ENCODE results near the gene STAMBPL1. TPM values are rescaled to one million over a fixed set of nuclear protein-coding genes. Genes with fewer than 3 reads are reported as not detected.
A peak's percentile ranks its signal among the peaks of the same experiment; 100 is the strongest.
"Not testable (repeated sequence)": the region's sequence is repeated elsewhere in the genome, so short reads cannot be mapped to it uniquely, and the experiment has no call there.

The STAMBPL1 gene
- total RNA-seq, 2 donors from 2014 or later = 15.7 to 57.0 TPM

DNA sequence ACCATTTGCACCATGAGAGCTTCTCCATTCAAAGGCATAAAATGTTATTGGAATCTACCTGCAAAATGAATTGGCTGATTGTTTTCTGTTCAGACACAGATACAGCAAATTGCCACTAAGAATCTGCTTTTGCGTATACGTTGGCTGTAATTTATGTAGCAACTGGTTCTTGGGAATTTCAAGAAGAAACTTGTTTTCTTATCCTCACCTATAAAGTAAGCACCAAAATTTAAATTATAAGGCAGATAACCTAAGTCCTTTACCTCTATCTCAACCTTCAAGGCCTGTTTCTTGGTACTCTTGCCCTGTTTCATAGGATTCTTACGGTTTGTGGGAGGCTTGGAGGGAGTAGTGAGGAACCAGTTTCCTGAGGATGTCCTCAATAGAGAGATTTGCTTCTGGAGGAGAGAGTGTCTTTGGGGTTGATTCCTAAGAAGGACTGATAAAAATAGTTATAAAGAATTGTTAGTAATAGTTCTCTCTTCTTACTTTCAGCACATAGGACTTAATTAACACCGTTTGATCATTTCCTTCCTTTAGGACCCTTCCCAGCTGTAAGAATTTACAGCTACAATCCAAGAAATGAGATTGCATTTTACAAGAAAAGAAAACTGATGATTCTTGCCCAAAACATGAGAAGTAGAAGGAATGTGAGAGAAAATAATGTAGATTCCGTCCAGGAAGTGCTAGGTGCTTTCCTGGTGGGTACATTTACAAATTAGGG, 2.0 kb downstream of the STAMBPL1 start:
- ATAC-seq (no peak), DNase-seq (ENCODE audit: low spot score in 2 of 2) (no peak)
- peak overlapping the region; percentile 92 to 93 for H3K27ac Mint-ChIP-seq
- no peaks in the 10 kb centered on the region for H3K9me3 Mint-ChIP-seq
- peaks cover 23% of the 10 kb centered on the region in 2 donors for H3K36me3 Mint-ChIP-seq

- not testable (repeated sequence) for DNase-seq (ENCODE audit: low spot score in 2 of 2); ATAC-seq; H3K9me3 Mint-ChIP-seq
- H3K36me3 Mint-ChIP-seq = peaks cover 21 to 23% of the 10 kb centered on the region in 2 donors
- H3K27ac Mint-ChIP-seq = peak overlapping the region in 1 of 2 donors; percentile 92
These were observed 2.8 kb downstream of the STAMBPL1 start for GRCh38 chr10:88882646-88883447.

- peak overlapping the region; percentile 7 to 92 for H3K27ac Mint-ChIP-seq
- H3K9me3 Mint-ChIP-seq = no peaks in the 10 kb centered on the region
- peaks cover 21 to 23% of the 10 kb centered on the region in 2 donors for H3K36me3 Mint-ChIP-seq
- no peak for ATAC-seq
- DNase-seq (ENCODE audit: low spot score in 2 of 2) = no peak
These were observed 3.4 kb downstream of the STAMBPL1 start for GRCh38 chr10:88883448-88883809.

DNA sequence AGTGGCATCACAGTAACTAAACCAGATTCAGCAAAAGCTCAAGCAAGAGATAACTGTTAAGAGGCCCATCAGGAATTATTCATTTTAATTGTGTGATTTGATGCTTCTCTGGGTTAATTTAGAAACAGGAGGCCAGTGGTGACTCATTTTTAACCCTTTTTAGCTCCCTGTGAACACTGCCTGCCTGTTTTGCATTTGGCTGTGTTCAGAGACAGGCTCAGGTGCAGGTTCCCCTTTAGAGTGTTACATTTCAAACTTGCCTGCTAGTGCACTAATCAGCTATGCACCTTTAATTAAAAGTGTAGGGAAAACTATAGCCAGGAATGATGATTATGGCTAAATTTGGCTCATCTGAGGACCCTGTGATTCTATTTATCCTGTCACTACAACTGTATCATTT, 6.5 kb downstream of the STAMBPL1 start:
- Mint-ChIP-seq H3K36me3 (peaks cover 8 to 16% of the 10 kb centered on the region in 2 donors), H3K27ac (no peak overlapping the region), H3K9me3 (no peaks in the 10 kb centered on the region)
- DNase-seq (ENCODE audit: low spot score in 2 of 2) (no peak), ATAC-seq (peak; percentile 69 to 93)

- DNase-seq (ENCODE audit: low spot score in 2 of 2) = no peak
- no peaks in the 10 kb centered on the region for H3K9me3 Mint-ChIP-seq
- no peak overlapping the region for H3K27ac Mint-ChIP-seq
- H3K36me3 Mint-ChIP-seq = no peaks in the 10 kb centered on the region
- ATAC-seq = no peak
These were observed 8.9 kb downstream of the STAMBPL1 start for GRCh38 chr10:88888810-88889445.

- H3K27ac Mint-ChIP-seq = no peak overlapping the region
These were observed 9.7 kb downstream of the STAMBPL1 start for GRCh38 chr10:88889559-88890337.

DNA sequence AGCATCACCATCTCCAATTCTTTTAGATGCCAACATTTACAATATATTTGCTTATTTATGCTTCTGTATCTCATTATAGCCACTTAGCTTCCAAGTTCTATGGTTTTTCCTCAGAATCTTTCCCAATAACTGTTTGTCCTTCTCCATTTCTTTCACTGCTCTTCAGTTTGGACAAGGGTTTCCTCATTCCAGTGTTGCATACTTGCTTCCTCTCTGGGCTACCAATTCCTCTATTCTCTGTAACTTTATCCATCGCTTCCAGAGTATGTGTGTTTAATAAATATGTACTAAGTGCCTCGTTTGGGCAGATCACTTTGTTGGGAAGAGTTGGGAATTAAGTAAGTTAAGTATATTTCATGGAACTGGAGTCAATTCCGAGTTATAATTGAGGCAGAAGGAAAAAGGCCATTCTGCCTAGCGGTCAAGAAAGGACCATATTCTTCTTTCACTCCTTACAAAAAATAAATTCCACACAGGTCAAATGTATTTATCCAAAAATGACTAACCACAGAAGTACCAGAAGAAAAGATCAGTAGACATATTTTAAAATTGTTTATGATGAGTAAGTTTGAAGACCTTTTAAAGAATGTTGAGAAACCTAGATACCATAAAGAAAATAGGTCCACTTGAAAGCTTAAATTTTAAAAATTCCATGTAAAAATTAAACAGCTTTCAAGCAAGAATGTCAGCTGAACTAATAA, 10.8 kb downstream of the STAMBPL1 start:
- peaks cover 0 to 8% of the 10 kb centered on the region in 2 donors for H3K36me3 Mint-ChIP-seq
- no peak overlapping the region for H3K27ac Mint-ChIP-seq
- DNase-seq (ENCODE audit: low spot score in 2 of 2) (no peak), ATAC-seq (no peak)
- H3K9me3 Mint-ChIP-seq = no peaks in the 10 kb centered on the region

More at GRCh38 chr10:88889559-88890337, 9.7 kb downstream of the STAMBPL1 start:
- DNase-seq (ENCODE audit: low spot score in 2 of 2) (no peak), ATAC-seq (no peak)
- peaks cover 0 to 4% of the 10 kb centered on the region in 2 donors for H3K36me3 Mint-ChIP-seq
- H3K9me3 Mint-ChIP-seq = no peaks in the 10 kb centered on the region

DNA sequence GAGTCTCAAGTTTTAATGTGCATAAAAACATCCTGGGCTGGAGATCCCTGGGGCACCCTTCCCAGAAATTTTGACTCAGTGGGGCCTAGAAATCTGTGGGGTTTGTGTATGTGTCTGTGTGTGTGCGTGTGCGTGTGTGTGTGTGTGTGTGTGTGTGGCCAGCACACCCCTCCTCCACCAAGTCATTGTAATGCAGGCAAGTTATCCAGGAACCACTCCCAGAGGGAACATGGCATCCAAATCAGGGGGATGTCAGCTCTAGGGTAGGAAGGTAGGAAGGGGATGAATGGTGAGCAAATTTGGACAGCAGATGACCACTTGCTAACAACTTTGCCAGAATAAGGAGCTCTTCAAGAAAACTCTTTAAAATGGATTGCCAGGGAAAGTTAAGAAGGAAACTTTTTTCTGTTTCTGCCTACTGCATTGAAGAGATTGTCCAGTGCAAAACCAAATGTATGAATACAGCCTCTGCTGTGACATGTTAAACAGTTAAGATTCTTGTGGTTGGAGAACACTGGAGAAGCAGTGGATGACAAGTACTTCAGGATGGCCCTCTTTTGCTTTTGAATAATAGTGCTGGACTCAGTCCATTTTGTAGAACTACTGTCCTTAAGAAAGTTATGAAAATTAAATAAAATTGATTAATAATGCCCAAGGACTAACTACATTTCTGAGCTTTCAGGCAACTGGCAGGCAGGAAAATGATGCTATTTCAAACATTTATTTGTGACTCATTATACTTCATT, 12.3 kb downstream of the STAMBPL1 start:
- Mint-ChIP-seq H3K9me3 (no peaks in the 10 kb centered on the region), H3K36me3 (peaks cover 0 to 21% of the 10 kb centered on the region in 2 donors), H3K27ac (no peak overlapping the region)
- DNase-seq (ENCODE audit: low spot score in 2 of 2) = no peak
- no peak for ATAC-seq

DNA sequence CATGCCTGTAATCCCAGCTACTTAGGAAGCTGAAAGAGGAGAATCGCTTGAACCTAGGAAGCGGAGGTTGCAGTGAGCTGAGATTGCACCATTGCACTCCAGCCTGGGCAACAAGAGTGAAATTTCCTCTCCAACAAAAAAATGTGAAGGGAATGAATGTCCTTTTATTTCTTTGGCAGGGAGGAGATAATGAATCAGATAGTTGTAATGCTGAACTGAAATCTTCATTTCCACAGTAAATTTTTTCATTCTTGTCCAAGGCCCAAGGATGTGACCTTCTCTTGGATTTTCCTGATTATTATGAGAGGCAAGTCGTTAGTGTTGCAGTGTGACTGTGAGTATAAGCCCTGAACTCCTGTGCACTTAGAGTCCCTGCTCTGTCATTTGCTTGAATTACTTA, 13.6 kb downstream of the STAMBPL1 start:
- DNase-seq (ENCODE audit: low spot score in 2 of 2) (no peak), ATAC-seq (no peak)
- Mint-ChIP-seq H3K36me3 (peaks cover 0 to 22% of the 10 kb centered on the region in 2 donors), H3K27ac (no peak overlapping the region), H3K9me3 (no peaks in the 10 kb centered on the region)

GRCh38 chr10:88895250-88895649, 15.2 kb downstream of the STAMBPL1 start:
- ATAC-seq (no peak), DNase-seq (ENCODE audit: low spot score in 2 of 2) (no peak)
- peaks cover 0 to 4% of the 10 kb centered on the region in 2 donors for H3K9me3 Mint-ChIP-seq
- H3K27ac Mint-ChIP-seq = no peak overlapping the region
- peaks cover 4 to 27% of the 10 kb centered on the region in 2 donors for H3K36me3 Mint-ChIP-seq

- ATAC-seq (peak in 1 of 2 donors; percentile 6), DNase-seq (ENCODE audit: low spot score in 2 of 2) (no peak)
- peaks cover 0 to 4% of the 10 kb centered on the region in 2 donors for H3K9me3 Mint-ChIP-seq
- peak overlapping the region; percentile 30 to 84 for H3K27ac Mint-ChIP-seq
- H3K36me3 Mint-ChIP-seq = peaks cover 4 to 27% of the 10 kb centered on the region in 2 donors
These were observed 16.4 kb downstream of the STAMBPL1 start for GRCh38 chr10:88896372-88896993.

DNA sequence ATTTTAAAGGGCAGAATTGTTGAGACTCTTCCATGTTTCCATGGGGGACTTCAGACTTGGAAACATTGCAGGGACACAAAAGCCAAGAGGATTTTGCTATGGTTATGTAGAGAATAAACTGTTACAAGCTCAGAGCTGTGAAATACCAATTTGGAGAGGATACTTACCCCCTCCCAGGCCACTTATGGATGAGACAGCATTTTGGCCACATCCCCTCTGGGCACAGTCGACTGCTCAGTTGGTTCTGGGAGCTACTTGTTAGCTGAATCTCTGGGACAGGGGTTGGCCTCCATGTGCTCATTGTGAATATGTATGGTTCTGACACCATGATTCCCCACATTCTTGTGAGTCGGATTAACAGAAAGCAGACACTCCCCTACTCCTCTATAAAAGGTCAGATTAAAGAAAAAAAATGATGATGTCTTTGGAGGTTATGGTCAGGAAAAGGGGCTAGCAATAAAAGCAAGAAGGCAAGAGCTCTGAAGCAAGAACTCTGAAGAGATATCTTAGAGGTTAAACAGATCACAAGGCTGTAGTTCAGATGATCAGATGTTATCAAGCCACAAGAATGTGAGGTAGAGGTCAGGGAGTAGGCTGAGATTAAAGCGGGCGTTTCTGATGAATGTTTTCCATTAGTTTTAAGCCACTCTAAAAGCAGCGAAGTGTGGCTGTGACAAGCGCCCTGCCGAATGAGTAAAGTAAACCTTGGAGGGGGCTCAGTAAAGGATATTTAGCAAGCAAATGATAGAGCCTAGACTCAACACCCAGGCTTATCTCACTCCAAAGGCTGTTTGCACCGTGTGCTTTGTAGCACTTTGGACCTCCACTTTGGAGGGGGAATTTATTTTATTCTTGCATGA, 17.2 kb downstream of the STAMBPL1 start:
- DNase-seq (ENCODE audit: low spot score in 2 of 2) = no peak
- peak; percentile 61 to 79 for ATAC-seq
- H3K36me3 Mint-ChIP-seq = peaks cover 4 to 32% of the 10 kb centered on the region in 2 donors
- peaks cover 0 to 4% of the 10 kb centered on the region in 2 donors for H3K9me3 Mint-ChIP-seq
- H3K27ac Mint-ChIP-seq = peak overlapping the region; percentile 80 to 84

DNA sequence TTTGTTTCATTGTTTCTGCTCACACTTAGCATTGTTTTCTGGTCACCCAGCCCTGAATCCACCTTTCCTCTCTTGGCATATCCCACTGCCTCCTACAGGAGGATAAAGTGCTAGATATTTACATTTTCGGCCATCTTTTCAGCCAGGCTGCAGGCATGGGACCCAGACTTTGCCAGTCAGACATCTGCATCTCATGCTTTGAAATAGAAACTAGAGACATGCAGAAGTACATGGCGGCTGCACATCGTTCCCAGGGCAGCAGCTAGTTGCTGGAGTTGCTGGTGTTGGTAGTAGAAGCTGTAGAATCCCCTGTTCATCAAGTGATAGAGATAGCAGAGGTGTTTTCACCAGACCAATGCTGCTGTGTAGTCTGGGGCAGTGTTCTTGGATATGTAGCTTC, 18.7 kb downstream of the STAMBPL1 start:
- peaks cover 12 to 47% of the 10 kb centered on the region in 2 donors for H3K36me3 Mint-ChIP-seq
- no peak overlapping the region for H3K27ac Mint-ChIP-seq
- peaks cover 0 to 9% of the 10 kb centered on the region in 2 donors for H3K9me3 Mint-ChIP-seq
- no peak for DNase-seq (ENCODE audit: low spot score in 2 of 2)
- ATAC-seq = no peak

DNA sequence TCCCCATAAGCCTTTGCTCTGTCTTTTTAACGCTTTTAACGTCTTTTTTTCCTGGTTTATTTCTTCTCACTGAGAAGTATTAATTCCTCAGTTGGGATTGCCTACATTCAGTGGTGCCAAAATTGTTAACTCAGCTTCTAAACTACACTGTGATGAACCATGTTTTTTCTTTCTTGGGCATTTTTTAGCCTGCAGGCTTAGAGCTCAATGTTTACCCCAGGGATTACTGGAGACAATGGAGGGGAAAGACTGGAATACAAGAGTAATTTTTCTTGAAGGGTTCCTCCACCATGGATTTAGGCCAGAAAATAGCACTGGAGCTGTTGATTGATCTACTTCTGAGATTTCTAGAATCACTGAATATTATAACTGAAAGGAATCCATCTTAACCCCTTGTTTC, 19.8 kb downstream of the STAMBPL1 start:
- peaks cover 0 to 9% of the 10 kb centered on the region in 2 donors for H3K9me3 Mint-ChIP-seq
- no peak for ATAC-seq
- DNase-seq (ENCODE audit: low spot score in 2 of 2) = no peak
- H3K36me3 Mint-ChIP-seq = peaks cover 13 to 54% of the 10 kb centered on the region in 2 donors
- no peak overlapping the region for H3K27ac Mint-ChIP-seq

All from activated naive CD4-positive, alpha-beta T cell treated with anti-CD3 and anti-CD28 coated beads, Interleukin-2, amount 50 U/mL, for 72 hours (primary cell).